ENCODE measurements around the gene MMP24OS. TPM values are rescaled to one million over a fixed set of nuclear protein-coding genes. Genes with fewer than 3 reads are reported as not detected.

Gene MMP24OS
- total RNA-seq, 1 donor from 2014 or later, result 94.6 TPM

DNA sequence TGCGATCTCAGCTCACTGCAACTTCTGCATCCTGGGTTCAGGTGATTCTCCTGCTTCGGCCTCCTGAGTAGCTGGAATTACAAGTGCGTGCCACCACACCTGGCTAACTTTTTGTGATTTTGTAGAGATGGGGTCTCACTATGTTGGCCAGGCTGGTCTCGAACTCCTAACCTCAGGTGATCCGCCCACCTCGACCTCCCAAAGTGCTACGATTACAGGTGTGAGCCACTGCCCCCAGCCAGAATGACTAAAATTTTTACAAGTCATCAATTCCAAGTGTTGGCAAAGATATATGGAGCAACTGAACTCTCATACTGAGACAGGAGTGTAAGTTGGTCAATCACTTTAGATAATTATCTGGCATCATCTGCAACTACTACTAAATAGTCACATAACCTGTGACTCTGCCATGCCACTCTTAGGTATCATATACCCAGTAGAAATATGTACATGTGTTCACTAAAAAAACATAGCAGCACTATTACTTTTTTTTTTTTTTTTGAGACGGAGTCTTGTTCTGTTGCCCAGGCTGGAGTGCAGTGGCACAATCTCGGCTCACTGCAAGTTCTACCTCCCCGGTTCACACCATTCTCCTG, 3.7 kb upstream of the MMP24OS start:
- Mint-ChIP-seq H3K9me3 (ENCODE audit: low read depth) (no peaks in the 10 kb centered on the region), H3K27ac (ENCODE audit: unreplicated experiment) (peak overlapping the region; percentile 12), H3K4me1 (ENCODE audit: low read depth) (peaks cover 47% of the 10 kb centered on the region), H3K27me3 (ENCODE audit: low read depth) (no peaks in the 10 kb centered on the region), H3K36me3 (ENCODE audit: low read depth) (peaks cover 24% of the 10 kb centered on the region), H3K4me3 (ENCODE audit: unreplicated experiment) (no peak overlapping the region)
- DNase-seq (ENCODE audit: low spot score), result no peak
- TF ChIP-seq, protein P1, sequence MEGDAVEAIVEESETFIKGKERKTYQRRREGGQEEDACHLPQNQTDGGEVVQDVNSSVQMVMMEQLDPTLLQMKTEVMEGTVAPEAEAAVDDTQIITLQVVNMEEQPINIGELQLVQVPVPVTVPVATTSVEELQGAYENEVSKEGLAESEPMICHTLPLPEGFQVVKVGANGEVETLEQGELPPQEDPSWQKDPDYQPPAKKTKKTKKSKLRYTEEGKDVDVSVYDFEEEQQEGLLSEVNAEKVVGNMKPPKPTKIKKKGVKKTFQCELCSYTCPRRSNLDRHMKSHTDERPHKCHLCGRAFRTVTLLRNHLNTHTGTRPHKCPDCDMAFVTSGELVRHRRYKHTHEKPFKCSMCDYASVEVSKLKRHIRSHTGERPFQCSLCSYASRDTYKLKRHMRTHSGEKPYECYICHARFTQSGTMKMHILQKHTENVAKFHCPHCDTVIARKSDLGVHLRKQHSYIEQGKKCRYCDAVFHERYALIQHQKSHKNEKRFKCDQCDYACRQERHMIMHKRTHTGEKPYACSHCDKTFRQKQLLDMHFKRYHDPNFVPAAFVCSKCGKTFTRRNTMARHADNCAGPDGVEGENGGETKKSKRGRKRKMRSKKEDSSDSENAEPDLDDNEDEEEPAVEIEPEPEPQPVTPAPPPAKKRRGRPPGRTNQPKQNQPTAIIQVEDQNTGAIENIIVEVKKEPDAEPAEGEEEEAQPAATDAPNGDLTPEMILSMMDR (IDR thresholded peaks at IDR 0.05), result no peak

GRCh38 chr20:35280523-35280922, 2.6 kb upstream of the MMP24OS start:
- Mint-ChIP-seq H3K36me3 (ENCODE audit: low read depth) (peaks cover 24% of the 10 kb centered on the region), H3K9me3 (ENCODE audit: low read depth) (no peaks in the 10 kb centered on the region), H3K27ac (ENCODE audit: unreplicated experiment) (no peak overlapping the region), H3K4me3 (ENCODE audit: unreplicated experiment) (no peak overlapping the region), H3K4me1 (ENCODE audit: low read depth) (peaks cover 48% of the 10 kb centered on the region), H3K27me3 (ENCODE audit: low read depth) (no peaks in the 10 kb centered on the region)
- TF ChIP-seq, protein P1 (IDR thresholded peaks at IDR 0.05), result no peak
- no peak for DNase-seq (ENCODE audit: low spot score)

DNA sequence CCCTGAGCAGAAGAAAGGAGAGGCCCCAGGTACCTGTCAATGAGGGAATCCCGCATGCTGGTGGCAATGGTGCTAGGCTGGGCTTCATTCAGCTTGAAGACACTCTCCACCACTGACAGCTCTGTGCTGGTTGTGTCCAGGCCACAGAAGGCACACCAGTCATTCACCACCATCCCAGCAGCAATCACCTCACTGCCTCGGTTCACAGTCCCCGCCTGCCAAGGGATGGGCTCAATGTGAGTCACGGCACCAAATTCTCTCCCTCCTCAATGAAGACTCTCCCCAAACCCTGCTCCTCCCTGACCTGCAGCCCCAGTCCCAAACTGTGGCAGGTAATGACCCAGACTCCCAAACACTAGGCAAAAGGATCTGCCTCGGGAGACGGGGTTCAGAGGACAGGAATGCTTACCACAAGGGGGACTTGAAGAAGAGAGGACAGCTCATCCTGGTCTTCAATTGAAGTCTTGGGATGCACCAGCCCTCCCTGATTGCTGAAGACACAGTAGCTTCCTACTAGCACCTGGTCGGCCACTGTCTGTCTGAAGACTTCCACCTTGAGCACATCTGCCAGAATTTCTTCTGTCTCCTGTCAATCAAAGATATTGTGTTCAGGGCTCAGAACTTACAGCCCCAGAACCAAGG, 1.7 kb upstream of the MMP24OS start:
- H3K4me1 Mint-ChIP-seq (ENCODE audit: low read depth), result peaks cover 40% of the 10 kb centered on the region
- H3K27me3 Mint-ChIP-seq (ENCODE audit: low read depth), result no peaks in the 10 kb centered on the region
- H3K9me3 Mint-ChIP-seq (ENCODE audit: low read depth), result no peaks in the 10 kb centered on the region
- H3K36me3 Mint-ChIP-seq (ENCODE audit: low read depth), result peaks cover 24% of the 10 kb centered on the region
- H3K27ac Mint-ChIP-seq (ENCODE audit: unreplicated experiment), result no peak overlapping the region
- H3K4me3 Mint-ChIP-seq (ENCODE audit: unreplicated experiment), result no peak overlapping the region
- TF ChIP-seq, protein P1 (IDR thresholded peaks at IDR 0.05), result no peak
- DNase-seq (ENCODE audit: low spot score), result no peak

DNA sequence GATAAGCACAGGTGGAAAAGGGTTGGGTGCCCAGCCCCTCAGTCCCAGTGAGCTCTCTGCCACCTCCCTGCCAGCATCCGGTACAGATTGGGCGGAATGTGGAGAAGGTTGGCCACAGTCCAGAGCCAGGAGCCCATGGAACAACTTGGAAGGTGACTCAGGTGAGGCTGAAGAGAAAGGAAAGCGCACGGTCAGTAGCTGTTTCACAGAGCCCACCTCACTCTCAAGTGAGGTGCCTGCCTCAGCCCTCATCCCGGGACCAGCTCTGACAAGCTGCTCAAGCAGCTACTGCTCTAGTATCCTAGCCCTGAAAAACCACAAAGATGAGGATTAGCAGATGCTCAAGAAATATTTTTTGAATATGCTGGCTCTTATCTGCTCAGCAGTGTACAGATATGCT, 1.1 kb upstream of the MMP24OS start:
- peak overlapping the region; percentile 82 for H3K27ac Mint-ChIP-seq (ENCODE audit: unreplicated experiment)
- no peak overlapping the region for H3K4me3 Mint-ChIP-seq (ENCODE audit: unreplicated experiment)
- peaks cover 24% of the 10 kb centered on the region for H3K36me3 Mint-ChIP-seq (ENCODE audit: low read depth)
- no peaks in the 10 kb centered on the region for H3K27me3 Mint-ChIP-seq (ENCODE audit: low read depth)
- TF ChIP-seq, protein P1 (IDR thresholded peaks at IDR 0.05), result no peak
- no peak for DNase-seq (ENCODE audit: low spot score)
- H3K9me3 Mint-ChIP-seq (ENCODE audit: low read depth), result no peaks in the 10 kb centered on the region
- peaks cover 40% of the 10 kb centered on the region for H3K4me1 Mint-ChIP-seq (ENCODE audit: low read depth)

DNA sequence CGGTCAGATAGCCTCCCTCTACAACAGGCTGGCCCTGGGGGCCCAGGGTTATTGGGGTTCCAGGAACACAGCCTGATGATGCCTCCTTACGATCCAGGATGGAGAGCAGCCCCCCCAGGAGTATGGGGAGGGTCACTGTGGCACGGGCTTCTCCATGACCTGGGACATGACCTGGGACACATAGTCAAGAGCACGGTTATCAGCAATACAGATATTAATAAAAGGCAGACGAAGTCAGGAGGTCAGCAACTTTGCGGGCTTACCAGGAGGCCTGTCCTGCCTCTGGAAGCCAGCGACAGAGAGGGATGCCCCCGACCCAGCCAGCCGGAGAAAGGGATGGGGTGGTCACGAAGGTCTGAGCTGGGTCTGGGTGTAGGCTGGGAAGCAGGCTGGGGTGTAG, 795 bp downstream of the MMP24OS start:
- no peak for DNase-seq (ENCODE audit: low spot score)
- Mint-ChIP-seq H3K4me3 (ENCODE audit: unreplicated experiment) (peak overlapping the region; percentile 96), H3K36me3 (ENCODE audit: low read depth) (peaks cover 21% of the 10 kb centered on the region), H3K27ac (ENCODE audit: unreplicated experiment) (peak overlapping the region; percentile 93), H3K4me1 (ENCODE audit: low read depth) (peaks cover 27% of the 10 kb centered on the region), H3K27me3 (ENCODE audit: low read depth) (no peaks in the 10 kb centered on the region), H3K9me3 (ENCODE audit: low read depth) (no peaks in the 10 kb centered on the region)
- TF ChIP-seq, protein P1 (IDR thresholded peaks at IDR 0.05), result no peak
